Lung (tissue), 12 donors: ENCODE data around the gene LCN12. TPM values are rescaled to one million over a fixed set of nuclear protein-coding genes. Genes with fewer than 3 reads are reported as not detected.

ENCODE experiments used
- ATAC-seq: fragments of 200-7000 bp; cut with Tn5 transposase; one replicate; pipeline ENCODE4 v1.9.1; 2020; ENCODE audit warnings: moderate number of reproducible peaks; ENCODE audit not compliant: insufficient read depth, low FRiP score
- DNase-seq, 3 donors: peaks; one replicate each; pipeline ENCODE4 v3.0.0-alpha.2; 2013 to 2017
- H3K27ac ChIP-seq, 2 donors: one replicate each; pipeline ENCODE4 v1.5.1; 2013; ENCODE audit warnings: mild to moderate bottlenecking in 2 of 2, moderate library complexity in 2 of 2, control low read depth in 1 of 2, inconsistent platforms in 1 of 2, low read depth in 1 of 2, low read length in 1 of 2
- H3K27me3 ChIP-seq, 3 donors: one replicate each; pipeline ENCODE4 v1.5.1; 2013; ENCODE audit warnings: low read length in 2 of 3; ENCODE audit not compliant: control insufficient read depth in 3 of 3, insufficient read depth in 3 of 3
- H3K36me3 ChIP-seq, 4 donors: one replicate each; pipeline ENCODE4 v1.5.1; 2013; ENCODE audit warnings: low read length in 4 of 4, mild to moderate bottlenecking in 1 of 4, moderate library complexity in 1 of 4; ENCODE audit not compliant: control insufficient read depth in 4 of 4, insufficient read depth in 4 of 4
- H3K4me1 ChIP-seq, 5 donors: one replicate each; pipeline ENCODE4 v1.5.1; 2013; ENCODE audit warnings: low read length in 5 of 5, mild to moderate bottlenecking in 2 of 5, moderate library complexity in 1 of 5; ENCODE audit not compliant: control insufficient read depth in 5 of 5, insufficient read depth in 5 of 5
- H3K4me3 ChIP-seq: one replicate; pipeline ENCODE4 v1.5.1; 2013; ENCODE audit warnings: mild to moderate bottlenecking, control low read depth, moderate library complexity
- H3K9ac ChIP-seq, 2 donors: one replicate each; pipeline ENCODE4 v1.5.1; 2013; ENCODE audit warnings: low read length in 2 of 2, control low read depth in 1 of 2; ENCODE audit not compliant: insufficient read depth in 1 of 2
- H3K9me3 ChIP-seq, 4 donors: one replicate each; pipeline ENCODE4 v1.5.1; 2013; ENCODE audit warnings: low read length in 3 of 4, mild to moderate bottlenecking in 1 of 4, moderate library complexity in 1 of 4; ENCODE audit not compliant: control insufficient read depth in 4 of 4, insufficient read depth in 3 of 4
- WGBS, 2 donors: extraction: QIAGEN DNeasy Blood & Tissue Kit; methylation state at CpG; one replicate each; pipeline ENCODE4 v1.1.7; 2013; 5-methylcytosine and 5-hydroxymethylcytosine counted together
- polyA plus RNA-seq, 2 donors: library from polyadenylated mRNA; stranded (reverse); fragments of 200-250 nt; gene quantifications; one replicate each; pipeline ENCODE4 v1.2.1, GENCODE V29; 2013
- total RNA-seq, 2 donors: library from RNA; depleted of rRNA in 1 of 2; stranded (reverse); fragments of >200 nt in 1 of 2; gene quantifications; one replicate each; pipeline ENCODE4 v1.2.1, GENCODE V29; 2014 to 2021
- TF ChIP-seq, protein P1 (sequence below): IDR thresholded peaks from 2 replicates; pipeline ENCODE4 v1.5.1; 2012; ENCODE audit warnings: mild to moderate bottlenecking; ENCODE audit errors: control extremely low read depth, extremely low read depth
- donor health status: control.
- donor health status: control.
- donor health status: Bipolar disorder and iron deficiency.
- donor health status: healthy.
- donor health status: DM: yes; HTN: yes; CAD: no.

The LCN12 gene
- total and polyA plus RNA-seq, 4 donors, result 0.35 to 6.3 (median 3.2) TPM

DNA sequence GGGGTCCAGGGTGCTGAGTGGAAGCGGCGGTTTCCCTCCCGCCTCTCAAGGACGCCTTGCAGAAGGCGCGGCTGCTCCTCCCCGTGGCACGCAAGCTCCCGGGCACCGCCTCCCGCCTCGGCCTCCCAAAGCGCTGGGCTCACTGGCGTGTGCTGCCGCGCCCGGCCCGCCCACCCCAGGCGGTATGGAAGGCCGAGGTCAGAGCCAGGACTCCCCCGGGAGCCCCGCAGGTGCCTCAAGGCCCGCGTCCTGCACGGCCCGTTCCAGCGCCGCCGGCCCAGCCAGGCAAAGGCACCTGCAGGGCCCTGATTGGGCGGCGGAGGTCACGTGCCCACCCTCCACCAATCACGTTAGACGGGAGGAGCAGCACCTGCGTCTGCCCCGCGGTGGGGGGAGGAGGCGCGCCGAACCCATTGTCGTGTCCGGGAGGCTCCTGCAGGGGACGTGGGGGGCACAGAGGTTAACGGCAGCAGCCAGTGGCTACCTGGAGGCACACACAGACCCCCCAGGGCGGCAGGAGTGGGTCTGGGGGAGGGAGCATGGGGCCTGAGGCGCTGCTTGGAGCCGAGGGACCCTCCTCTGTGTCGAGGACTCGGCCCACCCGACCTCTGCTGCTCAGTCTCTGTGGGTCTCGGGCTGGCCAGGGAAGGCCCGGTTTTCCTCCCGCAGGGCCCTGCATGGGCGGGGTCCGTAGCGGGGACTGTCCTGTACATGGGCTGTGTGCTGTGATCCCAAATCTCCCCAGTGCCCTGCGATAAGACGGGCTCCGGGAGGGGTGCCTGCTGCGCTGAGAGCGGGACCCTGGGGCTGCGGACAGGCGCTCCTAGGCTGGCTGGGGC lies 2.0 kb upstream of the LCN12 start:
- WGBS, 2 donors, result 4 to 8% methylated on average over 50 to 63 of the region's 63 CpGs
- DNase-seq (peak; percentile 82 to 89 (median 89)), ATAC-seq (peak; percentile 79)
- Histone ChIP-seq H3K36me3 (no peaks in the 10 kb centered on the region), H3K9ac (peak overlapping the region in 1 of 2 donors; percentile 46), H3K4me1 (peaks cover 0 to 17% (median 8%) of the 10 kb centered on the region in 5 donors), H3K9me3 (no peaks in the 10 kb centered on the region), H3K27me3 (no peaks in the 10 kb centered on the region), H3K27ac (peak overlapping the region; percentile 88 to 90), H3K4me3 (peak overlapping the region; percentile 64)
- TF ChIP-seq, protein P1, sequence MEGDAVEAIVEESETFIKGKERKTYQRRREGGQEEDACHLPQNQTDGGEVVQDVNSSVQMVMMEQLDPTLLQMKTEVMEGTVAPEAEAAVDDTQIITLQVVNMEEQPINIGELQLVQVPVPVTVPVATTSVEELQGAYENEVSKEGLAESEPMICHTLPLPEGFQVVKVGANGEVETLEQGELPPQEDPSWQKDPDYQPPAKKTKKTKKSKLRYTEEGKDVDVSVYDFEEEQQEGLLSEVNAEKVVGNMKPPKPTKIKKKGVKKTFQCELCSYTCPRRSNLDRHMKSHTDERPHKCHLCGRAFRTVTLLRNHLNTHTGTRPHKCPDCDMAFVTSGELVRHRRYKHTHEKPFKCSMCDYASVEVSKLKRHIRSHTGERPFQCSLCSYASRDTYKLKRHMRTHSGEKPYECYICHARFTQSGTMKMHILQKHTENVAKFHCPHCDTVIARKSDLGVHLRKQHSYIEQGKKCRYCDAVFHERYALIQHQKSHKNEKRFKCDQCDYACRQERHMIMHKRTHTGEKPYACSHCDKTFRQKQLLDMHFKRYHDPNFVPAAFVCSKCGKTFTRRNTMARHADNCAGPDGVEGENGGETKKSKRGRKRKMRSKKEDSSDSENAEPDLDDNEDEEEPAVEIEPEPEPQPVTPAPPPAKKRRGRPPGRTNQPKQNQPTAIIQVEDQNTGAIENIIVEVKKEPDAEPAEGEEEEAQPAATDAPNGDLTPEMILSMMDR, result no peak

DNA sequence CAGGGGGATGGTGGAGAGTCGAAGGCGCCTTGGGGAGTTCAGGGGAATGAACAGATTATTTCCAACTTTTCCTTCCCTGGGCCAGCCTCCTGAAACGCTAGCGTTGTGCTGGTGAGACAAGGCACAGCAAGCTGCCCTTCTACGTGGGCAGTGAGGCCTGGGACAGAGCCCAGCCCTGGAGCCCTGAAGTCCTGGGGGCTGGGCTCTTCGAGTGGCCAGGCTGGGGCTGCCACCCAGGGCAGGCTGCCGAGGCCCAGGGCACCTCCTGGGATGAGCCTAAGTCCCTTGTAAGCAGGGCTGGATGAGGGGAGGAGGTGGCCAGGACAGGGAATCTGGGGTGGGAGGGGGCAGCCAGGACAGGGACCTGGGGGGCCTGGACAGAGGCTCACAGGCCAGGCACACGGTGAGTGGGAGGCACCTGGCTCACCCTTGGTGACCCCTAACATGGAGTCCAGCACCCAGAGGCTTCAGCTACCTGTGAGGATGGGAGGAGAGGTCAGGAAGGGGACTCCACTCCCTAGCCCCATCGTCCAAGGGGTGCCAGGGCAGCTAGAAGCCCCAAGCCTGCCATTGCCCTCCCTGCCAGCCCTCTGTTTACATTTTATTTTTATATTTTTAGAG lies 1.3 kb upstream of the LCN12 start:
- no peaks in the 10 kb centered on the region for H3K9me3 ChIP-seq
- peak overlapping the region; percentile 88 to 90 for H3K27ac ChIP-seq
- DNase-seq (no peak), ATAC-seq (no peak)
- H3K4me3 ChIP-seq, result no peak overlapping the region
- peak overlapping the region in 1 of 2 donors; percentile 46 for H3K9ac ChIP-seq
- TF ChIP-seq, protein P1, result no peak
- H3K36me3 ChIP-seq, result no peaks in the 10 kb centered on the region
- WGBS, 2 donors, result 48 to 58% methylated on average over 9 of the region's 9 CpGs
- H3K4me1 ChIP-seq, result peaks cover 0 to 17% (median 8%) of the 10 kb centered on the region in 5 donors
- H3K27me3 ChIP-seq, result no peaks in the 10 kb centered on the region

DNA sequence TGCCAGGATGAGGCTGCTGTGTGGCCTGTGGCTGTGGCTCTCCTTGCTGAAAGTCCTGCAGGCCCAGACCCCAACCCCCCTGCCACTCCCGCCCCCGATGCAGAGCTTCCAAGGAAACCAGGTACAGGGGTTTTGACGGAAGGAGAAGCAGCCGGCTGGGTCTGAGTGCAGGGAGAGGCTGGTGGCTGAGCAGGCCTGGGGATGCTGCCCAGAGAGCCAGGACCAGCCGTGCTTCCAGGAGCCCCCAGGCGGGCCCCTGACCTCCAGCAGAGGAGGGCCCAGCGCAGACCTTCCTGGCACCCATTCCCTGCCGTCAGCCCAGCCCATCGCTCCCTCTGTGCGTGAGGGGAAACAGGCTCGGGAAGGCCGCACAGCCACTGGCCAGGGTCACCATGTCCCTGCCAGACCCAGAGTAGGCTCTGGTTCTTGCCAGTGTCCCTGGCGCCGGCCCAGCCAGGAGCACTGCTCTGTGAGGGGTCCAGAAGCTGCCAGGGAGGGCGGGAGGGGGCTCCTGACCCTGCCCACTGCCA lies 313 bp downstream of the LCN12 start:
- Histone ChIP-seq H3K9ac (no peak overlapping the region), H3K27me3 (no peaks in the 10 kb centered on the region), H3K4me3 (no peak overlapping the region), H3K9me3 (no peaks in the 10 kb centered on the region), H3K36me3 (no peaks in the 10 kb centered on the region), H3K27ac (peak overlapping the region in 1 of 2 donors; percentile 22), H3K4me1 (peaks cover 0 to 13% (median 6%) of the 10 kb centered on the region in 5 donors)
- WGBS, 2 donors, result 76 to 82% methylated on average over 14 to 15 of the region's 15 CpGs
- ATAC-seq (no peak), DNase-seq (peak; percentile 38 to 57 (median 39))
- TF ChIP-seq, protein P1, result no peak
